Astrocyte of the hippocampus (primary cell): ENCODE measurements around the gene CREB3L1.
"Not testable (repeated sequence)": the region's sequence is repeated elsewhere in the genome, so short reads cannot be mapped to it uniquely, and the experiment has no call there.

Experiments
- DNase-seq: peaks from one replicate; pipeline ENCODE4 v3.0.0; 2011; ENCODE audit warnings: low read depth, low spot score

Gene CREB3L1

DNA sequence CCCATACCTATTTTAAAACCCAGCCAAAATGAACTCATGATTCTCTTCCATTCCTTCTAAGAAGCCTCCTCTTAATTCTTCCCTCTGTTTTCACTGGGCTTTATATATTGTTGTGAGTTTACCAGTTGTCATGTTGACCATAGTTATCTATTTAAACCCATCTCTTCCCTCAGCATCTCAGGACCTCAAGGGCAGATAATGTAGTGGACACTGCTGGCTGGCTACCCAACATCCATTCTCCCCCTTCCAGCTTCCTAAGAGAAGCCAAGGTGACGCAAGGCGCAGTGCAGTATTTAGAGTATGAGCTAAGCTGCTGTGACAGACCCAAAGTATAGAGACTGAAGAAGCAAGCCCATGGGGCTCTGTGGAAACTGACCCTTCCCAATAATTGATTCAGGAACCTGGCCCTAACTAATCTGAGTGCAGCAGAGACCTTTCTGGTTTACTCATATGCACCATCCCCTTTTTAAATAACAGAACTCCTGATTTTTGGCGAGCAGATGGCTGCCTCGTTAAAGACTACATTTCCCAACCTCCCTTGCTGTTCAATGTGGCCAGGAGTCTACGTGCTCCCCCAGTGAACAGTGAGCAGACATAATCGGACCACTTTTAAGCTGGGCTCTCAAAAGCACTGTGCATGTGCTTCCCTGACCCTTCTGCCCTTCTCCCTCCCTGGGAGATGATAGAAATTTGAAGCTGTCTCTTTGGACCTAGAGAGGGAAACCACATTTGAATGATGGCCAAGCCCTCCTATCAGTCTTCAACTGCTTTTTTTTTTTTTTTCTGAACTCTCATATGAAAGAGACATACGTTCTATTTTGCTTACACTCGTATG lies 28.1 kb upstream of the CREB3L1 start:
- peak; percentile 62 for DNase-seq

DNA sequence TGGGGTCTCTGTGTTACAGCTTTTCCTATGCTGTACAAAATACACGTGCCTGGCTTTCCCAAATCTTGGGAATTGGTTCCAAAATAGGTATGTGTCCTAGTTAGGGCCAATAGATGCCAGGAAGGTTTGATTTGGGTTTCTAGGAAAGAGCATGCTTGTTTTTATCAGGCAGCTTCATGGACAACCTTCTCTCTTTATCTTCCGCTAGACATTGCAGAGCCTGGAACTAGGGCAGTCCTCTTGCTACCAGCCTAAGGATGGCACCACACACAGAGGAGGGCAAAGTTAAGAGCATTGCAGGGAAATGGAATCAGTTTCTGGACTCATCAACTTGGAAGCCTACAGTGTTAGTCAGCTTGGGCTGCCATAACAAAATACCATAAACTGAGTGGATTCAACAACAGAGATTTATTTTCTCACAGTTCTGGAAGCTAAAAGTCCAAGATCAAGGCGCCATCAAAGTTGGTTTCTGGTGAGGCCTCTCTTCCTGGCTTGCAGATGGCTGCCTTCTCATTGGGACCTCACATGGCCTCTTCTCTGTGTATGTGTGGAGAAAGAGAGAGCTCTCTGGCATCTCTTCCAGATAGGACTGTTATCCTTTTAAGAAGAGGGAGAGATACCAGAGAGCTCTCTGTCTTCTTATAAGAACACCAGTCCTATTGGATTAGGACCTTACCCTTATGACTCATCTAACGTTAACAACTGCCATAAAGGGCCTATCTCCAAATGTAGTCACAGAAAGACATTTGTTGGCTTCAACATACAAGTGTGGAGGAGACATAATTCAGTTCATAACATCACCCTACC lies 27.3 kb upstream of the CREB3L1 start:
- no peak for DNase-seq

- no peak for DNase-seq
Measured at GRCh38 chr11:46250745-46251052, 26.8 kb upstream of the CREB3L1 start.

GRCh38 chr11:46251954-46252353 lies 25.5 kb upstream of the CREB3L1 start:
- DNase-seq: no peak

- no peak for DNase-seq
Measured at GRCh38 chr11:46252373-46252914, 25.0 kb upstream of the CREB3L1 start.

DNA sequence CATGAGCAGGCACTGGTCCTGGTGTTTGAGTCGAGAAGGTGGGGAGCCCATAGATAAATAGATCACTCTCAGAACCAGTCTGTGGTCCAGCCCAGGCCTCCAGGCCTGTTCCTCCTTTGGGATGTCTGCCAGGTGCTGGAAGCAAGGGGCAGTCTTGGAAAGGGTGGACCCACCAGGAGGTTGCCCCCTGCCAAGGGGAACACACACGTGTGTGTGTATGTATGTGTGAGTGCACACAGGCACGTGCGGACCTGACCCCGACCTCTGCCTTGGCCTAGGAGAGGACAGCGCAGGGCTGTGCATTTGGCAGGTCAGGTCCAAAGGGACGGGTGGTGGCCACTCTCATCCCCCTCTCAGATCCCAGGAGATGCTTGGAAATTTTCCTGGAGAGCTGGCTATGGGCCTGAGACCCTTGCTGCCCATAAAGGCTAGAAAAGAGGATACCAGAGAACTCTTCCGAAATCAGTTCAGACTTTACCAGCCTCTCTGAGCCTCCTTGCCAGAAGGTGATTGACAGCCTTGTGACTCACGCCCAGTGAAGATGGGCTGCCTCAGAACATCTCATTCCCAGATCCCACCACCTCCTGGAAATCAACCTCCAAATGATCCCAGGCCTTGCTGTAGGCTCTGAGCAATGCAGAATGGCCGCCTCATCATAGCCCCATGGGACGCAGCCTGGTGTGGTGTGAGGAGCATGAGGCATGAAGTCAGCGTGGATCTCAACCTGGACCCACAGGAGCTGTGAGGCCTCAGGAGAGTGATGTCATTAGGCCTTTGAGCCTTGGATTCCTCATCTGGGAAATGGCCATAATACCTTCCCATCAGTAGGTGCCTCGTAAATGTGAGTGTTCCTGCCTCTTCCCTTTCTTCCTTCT lies 24.0 kb upstream of the CREB3L1 start:
- no peak for DNase-seq

GRCh38 chr11:46254133-46254491 lies 23.4 kb upstream of the CREB3L1 start:
- no peak for DNase-seq

- DNase-seq: no peak
Measured at GRCh38 chr11:46256540-46257001, 20.9 kb upstream of the CREB3L1 start.

DNA sequence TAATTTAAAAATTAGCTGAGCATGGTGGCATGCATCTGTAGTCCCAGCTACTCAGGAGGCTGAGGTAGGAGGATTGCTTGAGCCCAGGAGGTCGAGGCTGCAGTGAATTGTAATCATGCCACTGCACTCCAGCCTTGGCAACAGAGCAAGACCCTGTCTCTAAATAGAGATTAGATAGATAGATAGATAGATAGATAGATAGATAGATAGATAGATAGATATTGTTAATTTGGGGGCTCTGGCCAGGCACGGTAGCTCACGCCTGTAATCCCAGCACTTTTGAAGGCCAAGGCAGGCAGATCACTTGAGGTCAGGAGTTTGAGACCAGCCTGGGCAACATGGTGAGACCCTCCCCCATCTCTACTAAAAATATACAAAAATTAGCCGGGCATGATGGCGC lies 18.1 kb upstream of the CREB3L1 start:
- DNase-seq: not testable (repeated sequence)

DNA sequence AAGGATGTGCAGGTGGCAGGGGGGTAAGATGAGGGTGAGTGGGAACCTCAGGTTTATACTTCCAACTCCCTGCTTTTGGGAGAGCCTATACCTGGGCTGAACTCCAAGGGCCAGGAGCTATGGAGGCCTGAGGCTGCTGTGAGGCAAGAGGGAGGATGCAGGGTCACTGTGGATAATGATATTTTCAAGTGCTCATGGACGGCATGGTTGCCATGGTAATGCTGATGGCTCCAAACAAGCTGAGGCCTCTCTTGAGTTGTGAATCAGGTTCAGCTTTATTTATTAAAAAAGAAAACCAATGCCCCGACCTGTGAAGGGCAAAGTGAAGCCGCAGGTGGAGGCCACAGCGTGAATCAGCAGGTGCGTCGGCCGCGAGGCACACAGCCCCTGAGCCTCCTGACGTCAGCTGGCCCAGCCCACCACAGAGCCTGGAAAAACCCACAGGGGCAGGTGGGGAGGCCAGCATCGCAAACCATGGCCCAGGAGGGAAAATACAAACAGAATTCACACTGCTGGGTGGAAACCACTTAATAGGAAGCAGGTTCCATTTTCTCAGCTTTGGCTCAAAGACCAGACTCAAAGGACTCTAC lies 17.4 kb upstream of the CREB3L1 start:
- no peak for DNase-seq

- no peak for DNase-seq
Measured at GRCh38 chr11:46263120-46263519, 14.3 kb upstream of the CREB3L1 start.

DNA sequence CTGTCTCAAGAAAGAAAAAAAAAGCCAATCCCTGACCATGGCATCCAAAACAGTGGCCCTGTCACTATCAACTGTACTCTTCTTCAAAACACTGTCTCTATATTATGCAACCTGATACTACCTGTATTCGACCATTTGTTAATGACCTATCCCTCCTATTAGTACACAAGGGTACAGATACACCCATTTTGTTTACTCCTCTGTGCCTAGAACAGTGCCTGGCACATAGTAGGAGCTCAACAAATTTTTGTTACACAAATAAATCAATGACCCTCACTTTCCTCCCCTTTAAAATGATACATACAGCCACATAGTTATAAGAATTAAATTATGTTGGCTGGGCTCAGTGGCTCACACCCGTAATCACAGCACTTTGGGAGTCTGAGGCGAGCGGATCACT lies 13.4 kb upstream of the CREB3L1 start:
- DNase-seq: no peak

- no peak for DNase-seq
Measured at GRCh38 chr11:46264976-46265375, 12.5 kb upstream of the CREB3L1 start.

- no peak for DNase-seq
Measured at GRCh38 chr11:46265764-46266163, 11.7 kb upstream of the CREB3L1 start.

GRCh38 chr11:46267930-46268329 lies 9.5 kb upstream of the CREB3L1 start:
- no peak for DNase-seq

DNA sequence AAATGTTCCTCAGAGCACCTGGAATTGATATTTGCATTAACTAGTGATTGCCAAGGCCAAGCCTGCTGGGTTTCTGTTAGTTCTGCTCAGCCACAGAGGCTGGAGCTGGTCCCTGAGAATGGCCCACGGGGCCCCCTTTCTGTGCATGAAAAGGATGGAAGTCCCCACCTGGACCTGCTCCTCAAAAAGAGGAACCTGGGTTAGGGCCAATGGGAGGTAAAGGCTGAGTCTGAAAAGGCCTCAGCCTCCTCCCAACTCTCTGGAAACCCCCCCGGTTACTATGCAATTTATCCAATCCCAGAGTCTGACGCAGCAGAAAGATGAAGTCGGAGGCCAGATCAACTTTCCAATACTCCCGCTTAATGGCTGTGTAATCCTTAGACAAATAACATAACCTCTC lies 6.8 kb upstream of the CREB3L1 start:
- no peak for DNase-seq

- DNase-seq: no peak
Measured at GRCh38 chr11:46271407-46271806, 6.1 kb upstream of the CREB3L1 start.

DNA sequence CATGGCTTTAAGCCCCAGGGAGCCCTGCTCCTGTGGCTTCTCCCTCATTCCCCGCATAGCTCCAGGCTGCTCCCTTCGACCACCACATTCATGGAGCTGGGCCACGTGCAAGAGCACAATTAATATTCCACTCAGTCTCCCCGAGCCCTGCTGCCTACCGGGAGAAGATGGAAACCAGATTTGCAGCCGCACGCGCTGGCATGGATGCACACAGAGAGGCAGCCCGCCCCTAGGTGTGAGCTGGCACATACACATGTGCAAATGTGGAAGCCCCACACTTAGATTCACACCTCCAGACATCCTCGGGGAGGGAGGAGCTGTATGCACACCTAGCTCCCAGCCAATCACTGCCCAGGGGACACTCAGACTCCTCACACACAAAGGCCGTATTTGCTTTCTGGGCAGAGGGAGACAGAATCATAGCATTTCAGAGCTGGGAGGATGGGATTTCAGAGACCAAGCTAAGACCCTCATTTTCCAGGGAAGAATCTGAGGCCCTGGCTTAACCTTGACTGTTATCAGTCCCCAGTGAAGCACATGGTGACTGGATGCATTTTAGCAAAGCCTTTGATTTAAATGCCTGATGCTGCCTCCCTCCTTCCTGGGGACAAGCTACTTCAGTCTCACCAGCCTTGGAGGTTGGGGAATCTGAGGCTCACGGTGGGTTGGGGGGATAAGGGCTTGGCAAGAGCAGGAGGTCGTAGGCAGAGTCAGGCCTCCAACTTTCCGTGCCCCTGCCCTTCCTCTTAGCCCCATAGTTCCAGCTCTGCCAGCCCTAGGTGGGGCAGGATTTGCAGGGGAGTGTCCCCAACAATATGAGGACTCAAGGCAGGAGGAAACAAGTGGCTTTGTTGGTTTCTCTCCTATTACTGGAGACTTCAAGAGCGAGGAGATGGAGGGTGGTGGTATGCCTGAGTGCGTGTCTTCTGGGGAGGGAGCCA lies 5.3 kb upstream of the CREB3L1 start:
- peak; percentile 89 for DNase-seq

DNA sequence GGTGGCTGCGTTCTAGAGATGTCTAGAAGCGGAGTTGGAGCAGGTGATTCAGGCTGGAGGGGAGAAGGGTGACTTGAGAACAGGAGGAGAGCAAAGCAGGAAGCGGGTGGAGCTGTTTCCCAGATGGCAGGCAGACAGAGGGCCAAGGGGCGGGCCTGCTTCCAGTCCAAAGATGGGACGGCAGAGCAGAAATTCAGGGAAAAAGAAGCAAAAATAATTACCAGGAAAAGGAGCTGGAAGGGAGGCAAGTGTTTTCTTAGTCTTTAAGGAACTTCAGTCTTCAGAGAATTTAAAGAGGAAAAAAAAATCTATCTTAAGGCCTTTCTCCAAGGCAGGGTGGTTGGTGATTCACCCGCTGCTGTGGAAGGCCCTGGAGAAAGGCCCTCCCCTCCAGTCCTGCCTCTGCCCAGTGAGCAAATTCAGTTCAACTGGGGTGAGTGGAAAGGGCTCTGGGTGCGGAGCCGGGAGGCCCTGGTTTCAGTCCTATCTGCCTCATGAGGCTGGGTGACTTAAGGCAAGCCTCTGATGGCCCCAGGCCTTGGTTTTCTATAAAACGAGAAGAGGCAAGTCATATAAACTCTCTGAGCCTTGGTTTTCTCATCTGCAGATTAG lies 4.5 kb upstream of the CREB3L1 start:
- DNase-seq: peak; percentile 60
